ENCODE results near the gene FOXN3. TPM values are rescaled to one million over a fixed set of nuclear protein-coding genes. Genes with fewer than 3 reads are reported as not detected.
A peak's percentile ranks its signal among the peaks of the same experiment; 100 is the strongest.

The FOXN3 gene
- total and polyA plus RNA-seq, 2 experiments from 2014 or later, result 98.9 to 167 TPM

DNA sequence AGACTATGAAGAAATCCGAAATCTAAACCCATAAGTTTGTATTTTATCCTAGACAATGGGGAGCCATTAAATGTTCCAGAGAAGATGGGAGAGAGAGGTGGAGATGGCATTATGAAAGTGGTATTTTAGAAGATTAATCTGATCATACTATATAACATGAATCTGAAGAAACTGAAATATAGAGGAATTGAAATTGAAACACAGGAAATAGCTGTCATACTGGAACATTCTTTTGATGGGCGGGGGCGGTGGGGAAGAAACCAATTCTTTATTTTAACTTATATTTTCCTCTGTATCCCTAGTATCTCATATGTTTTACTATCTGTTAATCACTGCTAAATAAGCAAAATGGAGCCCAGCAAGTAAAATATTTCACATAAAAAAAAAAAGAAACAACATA is 27.0 kb upstream of the FOXN3 start:
- DNase-seq (ENCODE audit: low spot score), result no peak
- Histone ChIP-seq H3K4me2 (no peak overlapping the region), H3K27ac (ENCODE audit: low read depth) (peak overlapping the region; percentile 98), H2AFZ (no peak overlapping the region), H3K4me1 (ENCODE audit: insufficient read depth) (peaks cover 33% of the 10 kb centered on the region), H3K27me3 (ENCODE audit: insufficient read depth) (no peaks in the 10 kb centered on the region), H3K9me2 (ENCODE audit: insufficient read depth) (no peaks in the 10 kb centered on the region), H3K4me3 (no peak overlapping the region), H3K36me3 (ENCODE audit: insufficient read depth) (no peaks in the 10 kb centered on the region), H3K79me2 (replicated peaks; ENCODE audit: insufficient read depth) (peaks cover 49% of the 10 kb centered on the region), H3F3A (replicated peaks; ENCODE audit: low read depth) (peaks cover 21% of the 10 kb centered on the region), H4K20me1 (replicated peaks; ENCODE audit: insufficient read depth) (no peaks in the 10 kb centered on the region)
- Mint-ChIP-seq H3K27ac (0 out of 2 replicates have a peak overlapping the region, but pooled peaks have one; percentile 74), H3K36me3 (ENCODE audit: low read depth) (peaks cover 13% of the 10 kb centered on the region), H3K9me3 (no peaks in the 10 kb centered on the region), H3K4me1 (peaks cover 51% of the 10 kb centered on the region), H3K27me3 (ENCODE audit: insufficient read depth, low read depth, poor library complexity) (peaks cover 27% of the 10 kb centered on the region), H3K4me3 (no peak overlapping the region)
- TF ChIP-seq, protein P1, sequence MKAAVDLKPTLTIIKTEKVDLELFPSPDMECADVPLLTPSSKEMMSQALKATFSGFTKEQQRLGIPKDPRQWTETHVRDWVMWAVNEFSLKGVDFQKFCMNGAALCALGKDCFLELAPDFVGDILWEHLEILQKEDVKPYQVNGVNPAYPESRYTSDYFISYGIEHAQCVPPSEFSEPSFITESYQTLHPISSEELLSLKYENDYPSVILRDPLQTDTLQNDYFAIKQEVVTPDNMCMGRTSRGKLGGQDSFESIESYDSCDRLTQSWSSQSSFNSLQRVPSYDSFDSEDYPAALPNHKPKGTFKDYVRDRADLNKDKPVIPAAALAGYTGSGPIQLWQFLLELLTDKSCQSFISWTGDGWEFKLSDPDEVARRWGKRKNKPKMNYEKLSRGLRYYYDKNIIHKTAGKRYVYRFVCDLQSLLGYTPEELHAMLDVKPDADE (IDR thresholded peaks at IDR 0.05), result no peak
- TF ChIP-seq JUNB (IDR thresholded peaks at IDR 0.05; ENCODE audit: unreplicated experiment) (no peak), EZH2phosphoT487 (IDR thresholded peaks at IDR 0.05; ENCODE audit: unreplicated experiment) (no peak), STAT1 (IDR thresholded peaks at IDR 0.05; ENCODE audit: unreplicated experiment) (no peak), ZNF331 (CRISPR knock-in tag; IDR thresholded peaks at IDR 0.05; ENCODE audit: low read depth) (no peak), NANOG (IDR thresholded peaks at IDR 0.05; ENCODE audit: borderline replicate concordance) (no peak), ZNF114 (CRISPR knock-in tag; IDR thresholded peaks at IDR 0.05) (no peak), POLR2AphosphoS5 (IDR thresholded peaks at IDR 0.05; ENCODE audit: low read depth) (no peak)
- TF ChIP-seq, protein P2, sequence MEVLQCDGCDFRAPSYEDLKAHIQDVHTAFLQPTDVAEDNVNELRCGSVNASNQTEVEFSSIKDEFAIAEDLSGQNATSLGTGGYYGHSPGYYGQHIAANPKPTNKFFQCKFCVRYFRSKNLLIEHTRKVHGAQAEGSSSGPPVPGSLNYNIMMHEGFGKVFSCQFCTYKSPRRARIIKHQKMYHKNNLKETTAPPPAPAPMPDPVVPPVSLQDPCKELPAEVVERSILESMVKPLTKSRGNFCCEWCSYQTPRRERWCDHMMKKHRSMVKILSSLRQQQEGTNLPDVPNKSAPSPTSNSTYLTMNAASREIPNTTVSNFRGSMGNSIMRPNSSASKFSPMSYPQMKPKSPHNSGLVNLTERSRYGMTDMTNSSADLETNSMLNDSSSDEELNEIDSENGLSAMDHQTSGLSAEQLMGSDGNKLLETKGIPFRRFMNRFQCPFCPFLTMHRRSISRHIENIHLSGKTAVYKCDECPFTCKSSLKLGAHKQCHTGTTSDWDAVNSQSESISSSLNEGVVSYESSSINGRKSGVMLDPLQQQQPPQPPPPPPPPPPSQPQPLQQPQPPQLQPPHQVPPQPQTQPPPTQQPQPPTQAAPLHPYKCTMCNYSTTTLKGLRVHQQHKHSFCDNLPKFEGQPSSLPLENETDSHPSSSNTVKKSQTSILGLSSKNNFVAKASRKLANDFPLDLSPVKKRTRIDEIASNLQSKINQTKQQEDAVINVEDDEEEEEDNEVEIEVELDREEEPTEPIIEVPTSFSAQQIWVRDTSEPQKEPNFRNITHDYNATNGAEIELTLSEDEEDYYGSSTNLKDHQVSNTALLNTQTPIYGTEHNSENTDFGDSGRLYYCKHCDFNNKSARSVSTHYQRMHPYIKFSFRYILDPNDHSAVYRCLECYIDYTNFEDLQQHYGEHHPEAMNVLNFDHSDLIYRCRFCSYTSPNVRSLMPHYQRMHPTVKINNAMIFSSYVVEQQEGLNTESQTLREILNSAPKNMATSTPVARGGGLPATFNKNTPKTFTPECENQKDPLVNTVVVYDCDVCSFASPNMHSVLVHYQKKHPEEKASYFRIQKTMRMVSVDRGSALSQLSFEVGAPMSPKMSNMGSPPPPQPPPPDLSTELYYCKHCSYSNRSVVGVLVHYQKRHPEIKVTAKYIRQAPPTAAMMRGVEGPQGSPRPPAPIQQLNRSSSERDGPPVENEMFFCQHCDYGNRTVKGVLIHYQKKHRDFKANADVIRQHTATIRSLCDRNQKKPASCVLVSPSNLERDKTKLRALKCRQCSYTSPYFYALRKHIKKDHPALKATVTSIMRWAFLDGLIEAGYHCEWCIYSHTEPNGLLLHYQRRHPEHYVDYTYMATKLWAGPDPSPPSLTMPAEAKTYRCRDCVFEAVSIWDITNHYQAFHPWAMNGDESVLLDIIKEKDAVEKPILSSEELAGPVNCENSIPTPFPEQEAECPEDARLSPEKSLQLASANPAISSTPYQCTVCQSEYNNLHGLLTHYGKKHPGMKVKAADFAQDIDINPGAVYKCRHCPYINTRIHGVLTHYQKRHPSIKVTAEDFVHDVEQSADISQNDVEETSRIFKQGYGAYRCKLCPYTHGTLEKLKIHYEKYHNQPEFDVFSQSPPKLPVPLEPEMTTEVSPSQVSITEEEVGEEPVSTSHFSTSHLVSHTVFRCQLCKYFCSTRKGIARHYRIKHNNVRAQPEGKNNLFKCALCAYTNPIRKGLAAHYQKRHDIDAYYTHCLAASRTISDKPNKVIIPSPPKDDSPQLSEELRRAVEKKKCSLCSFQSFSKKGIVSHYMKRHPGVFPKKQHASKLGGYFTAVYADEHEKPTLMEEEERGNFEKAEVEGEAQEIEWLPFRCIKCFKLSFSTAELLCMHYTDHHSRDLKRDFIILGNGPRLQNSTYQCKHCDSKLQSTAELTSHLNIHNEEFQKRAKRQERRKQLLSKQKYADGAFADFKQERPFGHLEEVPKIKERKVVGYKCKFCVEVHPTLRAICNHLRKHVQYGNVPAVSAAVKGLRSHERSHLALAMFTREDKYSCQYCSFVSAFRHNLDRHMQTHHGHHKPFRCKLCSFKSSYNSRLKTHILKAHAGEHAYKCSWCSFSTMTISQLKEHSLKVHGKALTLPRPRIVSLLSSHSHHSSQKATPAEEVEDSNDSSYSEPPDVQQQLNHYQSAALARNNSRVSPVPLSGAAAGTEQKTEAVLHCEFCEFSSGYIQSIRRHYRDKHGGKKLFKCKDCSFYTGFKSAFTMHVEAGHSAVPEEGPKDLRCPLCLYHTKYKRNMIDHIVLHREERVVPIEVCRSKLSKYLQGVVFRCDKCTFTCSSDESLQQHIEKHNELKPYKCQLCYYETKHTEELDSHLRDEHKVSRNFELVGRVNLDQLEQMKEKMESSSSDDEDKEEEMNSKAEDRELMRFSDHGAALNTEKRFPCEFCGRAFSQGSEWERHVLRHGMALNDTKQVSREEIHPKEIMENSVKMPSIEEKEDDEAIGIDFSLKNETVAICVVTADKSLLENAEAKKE (CRISPR knock-in tag; IDR thresholded peaks at IDR 0.05), result no peak
- TF ChIP-seq, protein P3, sequence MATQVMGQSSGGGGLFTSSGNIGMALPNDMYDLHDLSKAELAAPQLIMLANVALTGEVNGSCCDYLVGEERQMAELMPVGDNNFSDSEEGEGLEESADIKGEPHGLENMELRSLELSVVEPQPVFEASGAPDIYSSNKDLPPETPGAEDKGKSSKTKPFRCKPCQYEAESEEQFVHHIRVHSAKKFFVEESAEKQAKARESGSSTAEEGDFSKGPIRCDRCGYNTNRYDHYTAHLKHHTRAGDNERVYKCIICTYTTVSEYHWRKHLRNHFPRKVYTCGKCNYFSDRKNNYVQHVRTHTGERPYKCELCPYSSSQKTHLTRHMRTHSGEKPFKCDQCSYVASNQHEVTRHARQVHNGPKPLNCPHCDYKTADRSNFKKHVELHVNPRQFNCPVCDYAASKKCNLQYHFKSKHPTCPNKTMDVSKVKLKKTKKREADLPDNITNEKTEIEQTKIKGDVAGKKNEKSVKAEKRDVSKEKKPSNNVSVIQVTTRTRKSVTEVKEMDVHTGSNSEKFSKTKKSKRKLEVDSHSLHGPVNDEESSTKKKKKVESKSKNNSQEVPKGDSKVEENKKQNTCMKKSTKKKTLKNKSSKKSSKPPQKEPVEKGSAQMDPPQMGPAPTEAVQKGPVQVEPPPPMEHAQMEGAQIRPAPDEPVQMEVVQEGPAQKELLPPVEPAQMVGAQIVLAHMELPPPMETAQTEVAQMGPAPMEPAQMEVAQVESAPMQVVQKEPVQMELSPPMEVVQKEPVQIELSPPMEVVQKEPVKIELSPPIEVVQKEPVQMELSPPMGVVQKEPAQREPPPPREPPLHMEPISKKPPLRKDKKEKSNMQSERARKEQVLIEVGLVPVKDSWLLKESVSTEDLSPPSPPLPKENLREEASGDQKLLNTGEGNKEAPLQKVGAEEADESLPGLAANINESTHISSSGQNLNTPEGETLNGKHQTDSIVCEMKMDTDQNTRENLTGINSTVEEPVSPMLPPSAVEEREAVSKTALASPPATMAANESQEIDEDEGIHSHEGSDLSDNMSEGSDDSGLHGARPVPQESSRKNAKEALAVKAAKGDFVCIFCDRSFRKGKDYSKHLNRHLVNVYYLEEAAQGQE (IDR thresholded peaks at IDR 0.05; ENCODE audit: unreplicated experiment), result no peak
- TF ChIP-seq, protein P4, sequence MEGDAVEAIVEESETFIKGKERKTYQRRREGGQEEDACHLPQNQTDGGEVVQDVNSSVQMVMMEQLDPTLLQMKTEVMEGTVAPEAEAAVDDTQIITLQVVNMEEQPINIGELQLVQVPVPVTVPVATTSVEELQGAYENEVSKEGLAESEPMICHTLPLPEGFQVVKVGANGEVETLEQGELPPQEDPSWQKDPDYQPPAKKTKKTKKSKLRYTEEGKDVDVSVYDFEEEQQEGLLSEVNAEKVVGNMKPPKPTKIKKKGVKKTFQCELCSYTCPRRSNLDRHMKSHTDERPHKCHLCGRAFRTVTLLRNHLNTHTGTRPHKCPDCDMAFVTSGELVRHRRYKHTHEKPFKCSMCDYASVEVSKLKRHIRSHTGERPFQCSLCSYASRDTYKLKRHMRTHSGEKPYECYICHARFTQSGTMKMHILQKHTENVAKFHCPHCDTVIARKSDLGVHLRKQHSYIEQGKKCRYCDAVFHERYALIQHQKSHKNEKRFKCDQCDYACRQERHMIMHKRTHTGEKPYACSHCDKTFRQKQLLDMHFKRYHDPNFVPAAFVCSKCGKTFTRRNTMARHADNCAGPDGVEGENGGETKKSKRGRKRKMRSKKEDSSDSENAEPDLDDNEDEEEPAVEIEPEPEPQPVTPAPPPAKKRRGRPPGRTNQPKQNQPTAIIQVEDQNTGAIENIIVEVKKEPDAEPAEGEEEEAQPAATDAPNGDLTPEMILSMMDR (conservative IDR thresholded peaks at IDR 0.05; ENCODE audit: low read depth in 2 of 2), result no peak
- no peak for ATAC-seq

All from GM23338 (cell line).